ENCODE measurements around the gene TBL1X.

DNA sequence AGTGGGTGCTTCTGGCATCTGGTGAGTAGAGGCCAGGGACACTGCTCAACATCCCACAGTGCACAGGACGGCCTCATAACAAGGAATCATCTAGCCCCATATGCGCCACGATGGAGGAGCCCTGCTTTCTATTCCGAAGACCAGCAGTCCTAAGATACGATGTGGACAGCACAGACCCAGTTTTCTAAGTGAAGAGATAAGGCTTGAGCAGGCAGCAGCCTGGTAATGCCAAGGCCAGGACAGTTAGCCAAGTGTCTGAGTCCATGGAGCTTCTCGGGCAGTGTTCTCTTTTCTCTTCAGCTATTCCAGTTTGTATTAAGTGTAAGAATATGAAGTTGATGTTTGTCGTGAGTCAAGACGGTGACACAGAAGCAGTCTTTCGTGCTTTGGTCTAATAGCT lies 112.7 kb downstream of the TBL1X start:
- TF ChIP-seq CTCF (IDR thresholded peaks at IDR 0.05) = no peak
- no peak for TF ChIP-seq POLR2A (IDR thresholded peaks at IDR 0.05)
- no peak for TF ChIP-seq POLR2AphosphoS5 (IDR thresholded peaks at IDR 0.05)
- TF ChIP-seq EP300 (IDR thresholded peaks at IDR 0.05) = no peak
